ENCODE data around the gene RPS2. TPM values are rescaled to one million over a fixed set of nuclear protein-coding genes. Genes with fewer than 3 reads are reported as not detected.

The RPS2 gene
- total RNA-seq, 1 experiment from 2014 or later = 2,961 TPM

DNA sequence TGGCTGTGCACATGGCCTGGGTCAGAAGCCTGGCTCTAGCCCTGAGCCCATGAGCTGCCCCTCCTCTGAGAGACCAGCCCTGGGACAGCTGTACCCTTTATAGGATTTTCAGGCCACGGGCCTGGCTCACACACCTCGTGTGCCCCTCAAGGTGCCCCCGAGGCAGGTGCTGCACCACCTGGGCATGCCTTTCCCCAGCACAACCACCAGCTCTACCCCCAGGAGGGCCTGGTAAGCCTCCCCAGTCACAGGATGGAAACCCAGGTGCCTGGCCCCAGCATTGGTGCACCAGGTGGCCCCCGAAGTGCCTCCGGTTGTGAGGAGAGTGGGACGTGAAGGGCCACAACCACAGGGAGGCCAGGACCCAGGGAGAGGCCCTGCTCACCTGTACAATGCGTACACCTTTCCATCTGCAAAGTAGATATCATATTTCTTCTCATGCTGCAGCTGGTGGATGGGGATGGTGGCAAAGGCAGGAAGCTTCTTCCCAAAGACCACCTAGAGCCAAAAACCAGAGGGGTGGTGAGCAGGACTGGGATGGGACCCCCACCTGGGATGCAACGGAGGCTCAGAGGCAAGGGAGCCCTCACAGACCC lies 38.7 kb upstream of the RPS2 start:
- no peaks in the 10 kb centered on the region for H3K9me3 Mint-ChIP-seq (ENCODE audit: unreplicated experiment)
- no peaks in the 10 kb centered on the region for H3K27me3 ChIP-seq (replicated peaks; ENCODE audit: control insufficient read depth, insufficient read depth, low read length)
- no peak overlapping the region for H3K27ac Mint-ChIP-seq (ENCODE audit: unreplicated experiment)
- POLR2A ChIA-PET = no interaction called here
- intact Hi-C loops (cut with micrococcal nuclease; ENCODE audit: unreplicated experiment) = no loop called here
- H3K36me3 ChIP-seq (ENCODE audit: control insufficient read depth, insufficient read depth, low read length) = peaks cover 2% of the 10 kb centered on the region
- H3K27me3 Mint-ChIP-seq (ENCODE audit: insufficient read depth, unreplicated experiment) = no peaks in the 10 kb centered on the region
- H3K9me3 ChIP-seq = no peaks in the 10 kb centered on the region
- BruUV-seq (replicated peaks) = no TSS peak
- CTCF ChIA-PET = interaction anchor here (0.7 to 1.0 kb wide), 4 partner anchors 21 to 293 kb away, joined by 3 to 5 read pairs (median 3); partner anchors contain the start of gene NOXO1
- H3K4me3 ChIP-seq (ENCODE audit: low read depth, low read length) = no peak overlapping the region
- no peak for DNase-seq
- H3K36me3 Mint-ChIP-seq (ENCODE audit: insufficient read depth, unreplicated experiment) = peaks cover 63% of the 10 kb centered on the region
- H3K4me1 Mint-ChIP-seq (ENCODE audit: low read depth, unreplicated experiment) = peaks cover 5% of the 10 kb centered on the region
- peaks cover 12% of the 10 kb centered on the region; the same call in 1 of the 2 replicates for H3K4me1 ChIP-seq
- no peak overlapping the region for H3K4me3 Mint-ChIP-seq (ENCODE audit: unreplicated experiment)
- TF ChIP-seq, protein P1, sequence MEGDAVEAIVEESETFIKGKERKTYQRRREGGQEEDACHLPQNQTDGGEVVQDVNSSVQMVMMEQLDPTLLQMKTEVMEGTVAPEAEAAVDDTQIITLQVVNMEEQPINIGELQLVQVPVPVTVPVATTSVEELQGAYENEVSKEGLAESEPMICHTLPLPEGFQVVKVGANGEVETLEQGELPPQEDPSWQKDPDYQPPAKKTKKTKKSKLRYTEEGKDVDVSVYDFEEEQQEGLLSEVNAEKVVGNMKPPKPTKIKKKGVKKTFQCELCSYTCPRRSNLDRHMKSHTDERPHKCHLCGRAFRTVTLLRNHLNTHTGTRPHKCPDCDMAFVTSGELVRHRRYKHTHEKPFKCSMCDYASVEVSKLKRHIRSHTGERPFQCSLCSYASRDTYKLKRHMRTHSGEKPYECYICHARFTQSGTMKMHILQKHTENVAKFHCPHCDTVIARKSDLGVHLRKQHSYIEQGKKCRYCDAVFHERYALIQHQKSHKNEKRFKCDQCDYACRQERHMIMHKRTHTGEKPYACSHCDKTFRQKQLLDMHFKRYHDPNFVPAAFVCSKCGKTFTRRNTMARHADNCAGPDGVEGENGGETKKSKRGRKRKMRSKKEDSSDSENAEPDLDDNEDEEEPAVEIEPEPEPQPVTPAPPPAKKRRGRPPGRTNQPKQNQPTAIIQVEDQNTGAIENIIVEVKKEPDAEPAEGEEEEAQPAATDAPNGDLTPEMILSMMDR (IDR thresholded peaks at IDR 0.05; ENCODE audit: insufficient read depth in 1 of 2, low read depth in 1 of 2, low read length in 1 of 2, severe bottlenecking in 1 of 2, unreplicated experiment in 1 of 2) = no peak

DNA sequence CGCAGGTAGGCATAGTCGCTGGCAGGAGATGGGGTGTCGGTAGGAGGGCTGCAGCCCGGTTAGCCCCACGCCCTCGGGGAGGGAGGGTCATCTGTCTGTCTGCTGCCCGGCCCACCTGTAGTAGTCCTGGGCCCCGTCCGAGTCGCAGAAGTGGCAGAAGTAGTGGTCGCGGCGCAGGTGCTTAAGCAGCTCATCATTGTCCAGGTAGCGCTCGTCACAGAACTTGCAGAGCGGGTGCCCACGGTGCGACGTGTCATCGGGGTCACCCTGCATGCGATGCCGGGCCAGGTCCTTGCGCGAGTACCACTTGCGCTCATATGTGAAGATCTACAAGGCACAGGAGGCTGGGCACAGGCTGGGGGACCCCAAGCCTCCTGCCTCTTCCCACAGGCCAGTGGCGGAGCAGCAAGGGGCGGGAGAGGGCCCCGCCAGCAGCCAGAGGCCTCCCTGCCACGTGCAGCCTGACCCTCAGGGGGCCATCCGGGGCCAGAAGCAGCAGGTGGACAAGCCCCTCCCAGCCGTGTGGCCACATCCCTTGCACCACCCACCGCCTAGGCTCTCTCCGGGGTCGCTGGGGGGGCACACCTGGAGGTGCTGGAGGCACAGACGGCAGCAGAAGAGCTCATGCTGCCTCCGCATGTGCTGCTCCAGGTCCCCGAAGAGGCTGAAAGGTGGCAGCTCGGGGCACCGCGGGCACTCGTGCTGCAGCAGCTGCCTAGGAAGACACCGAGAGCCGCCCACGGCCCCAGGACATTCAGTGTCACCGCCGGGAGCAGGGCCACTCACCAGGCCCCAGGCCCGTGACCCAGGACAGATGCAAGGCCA lies 38.0 kb upstream of the RPS2 start:
- Mint-ChIP-seq H3K9me3 (ENCODE audit: unreplicated experiment) (no peaks in the 10 kb centered on the region), H3K36me3 (ENCODE audit: insufficient read depth, unreplicated experiment) (peaks cover 62% of the 10 kb centered on the region), H3K4me1 (ENCODE audit: low read depth, unreplicated experiment) (peaks cover 5% of the 10 kb centered on the region), H3K27ac (ENCODE audit: unreplicated experiment) (no peak overlapping the region), H3K4me3 (ENCODE audit: unreplicated experiment) (no peak overlapping the region), H3K27me3 (ENCODE audit: insufficient read depth, unreplicated experiment) (no peaks in the 10 kb centered on the region)
- peaks cover 2% of the 10 kb centered on the region for H3K36me3 ChIP-seq (ENCODE audit: control insufficient read depth, insufficient read depth, low read length)
- peaks cover 5% of the 10 kb centered on the region; the same call in 1 of the 2 replicates for H3K4me1 ChIP-seq
- H3K27me3 ChIP-seq (replicated peaks; ENCODE audit: control insufficient read depth, insufficient read depth, low read length) = no peaks in the 10 kb centered on the region
- CTCF ChIA-PET = interaction anchor here (0.7 to 0.9 kb wide), 2 partner anchors 22 to 294 kb away, joined by 3 read pairs; partner anchors contain the start of gene NOXO1
- BruUV-seq (replicated peaks) = no TSS peak
- POLR2A ChIA-PET = interaction anchor here (0.5 kb wide), 1 partner anchor 233 kb away, joined by 9 read pairs; no protein-coding TSS in a partner anchor
- intact Hi-C loops (cut with micrococcal nuclease; ENCODE audit: unreplicated experiment) = no loop called here
- H3K9me3 ChIP-seq = no peaks in the 10 kb centered on the region
- H3K4me3 ChIP-seq (ENCODE audit: low read depth, low read length) = no peak overlapping the region
- TF ChIP-seq, protein P1 (IDR thresholded peaks at IDR 0.05; ENCODE audit: insufficient read depth in 1 of 2, low read depth in 1 of 2, low read length in 1 of 2, severe bottlenecking in 1 of 2, unreplicated experiment in 1 of 2) = no peak
- no peak for DNase-seq

DNA sequence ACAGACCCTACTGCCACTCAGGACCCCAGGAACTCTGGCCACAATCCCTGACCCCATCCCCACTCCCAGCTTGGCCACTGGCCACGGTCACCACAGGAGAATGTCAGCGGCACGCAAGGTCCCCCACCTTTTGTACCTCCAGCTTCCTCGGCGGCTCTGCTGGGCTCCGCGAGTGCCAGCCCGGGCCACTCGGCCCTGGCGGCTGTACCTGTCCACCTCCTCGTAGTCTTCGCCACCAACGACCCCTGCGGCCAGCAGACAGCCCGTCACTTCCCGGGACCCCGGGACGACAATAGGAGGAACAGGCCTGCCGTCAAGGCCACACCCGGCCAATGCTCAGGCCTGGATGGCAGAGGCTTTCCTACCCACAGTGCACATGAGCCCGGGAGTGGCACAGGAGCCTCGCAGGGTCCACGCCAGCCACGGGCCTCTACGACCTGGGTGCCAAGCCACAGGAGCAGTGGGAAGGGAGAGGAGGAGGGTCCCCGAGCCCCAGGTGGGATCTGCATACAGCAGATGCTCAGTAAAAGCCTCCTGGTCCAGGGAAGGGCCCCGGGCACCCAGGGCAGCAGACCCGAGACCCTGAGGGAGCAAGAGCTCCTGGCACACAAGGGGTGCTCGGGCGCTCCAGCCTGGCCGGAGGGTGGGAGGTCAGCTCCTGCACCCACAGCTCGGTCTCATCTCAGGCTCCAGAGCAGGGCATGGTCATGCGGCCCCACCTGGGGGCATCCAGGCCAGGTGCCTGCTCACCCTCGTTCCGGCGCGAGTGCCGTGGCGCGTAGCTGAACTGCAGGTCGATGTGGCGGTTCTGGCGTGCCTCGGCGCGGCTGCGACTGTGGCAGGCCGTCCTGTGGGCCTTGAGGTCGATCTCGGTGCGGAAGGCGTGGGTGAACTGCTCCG lies 37.1 kb upstream of the RPS2 start:
- no TSS peak for BruUV-seq (replicated peaks)
- no peaks in the 10 kb centered on the region for H3K4me1 ChIP-seq
- Mint-ChIP-seq H3K4me1 (ENCODE audit: low read depth, unreplicated experiment) (peaks cover 5% of the 10 kb centered on the region), H3K4me3 (ENCODE audit: unreplicated experiment) (no peak overlapping the region), H3K27ac (ENCODE audit: unreplicated experiment) (no peak overlapping the region), H3K27me3 (ENCODE audit: insufficient read depth, unreplicated experiment) (no peaks in the 10 kb centered on the region), H3K36me3 (ENCODE audit: insufficient read depth, unreplicated experiment) (peaks cover 59% of the 10 kb centered on the region), H3K9me3 (ENCODE audit: unreplicated experiment) (no peaks in the 10 kb centered on the region)
- peaks cover 2% of the 10 kb centered on the region for H3K36me3 ChIP-seq (ENCODE audit: control insufficient read depth, insufficient read depth, low read length)
- H3K4me3 ChIP-seq (ENCODE audit: low read depth, low read length) = no peak overlapping the region
- TF ChIP-seq, protein P1 (IDR thresholded peaks at IDR 0.05; ENCODE audit: insufficient read depth in 1 of 2, low read depth in 1 of 2, low read length in 1 of 2, severe bottlenecking in 1 of 2, unreplicated experiment in 1 of 2) = no peak
- H3K27me3 ChIP-seq (replicated peaks; ENCODE audit: control insufficient read depth, insufficient read depth, low read length) = no peaks in the 10 kb centered on the region
- POLR2A ChIA-PET = interaction anchor here (0.5 kb wide), 1 partner anchor 234 kb away, joined by 9 read pairs; no protein-coding TSS in a partner anchor
- CTCF ChIA-PET = no interaction called here
- H3K9me3 ChIP-seq = no peaks in the 10 kb centered on the region
- no peak for DNase-seq
- intact Hi-C loops (cut with micrococcal nuclease; ENCODE audit: unreplicated experiment) = no loop called here

All from Caco-2 (cell line).